ENCODE data around the gene TATDN2.

TATDN2 gene

GRCh38 chr3:10304905-10305304 lies 56.6 kb downstream of the TATDN2 start:
- Histone ChIP-seq H3K79me2 (peaks cover 5% of the 10 kb centered on the region), H3K27ac (no peak overlapping the region), H2AFZ (no peak overlapping the region), H3K27me3 (ENCODE audit: control insufficient read depth, insufficient read depth, low read length) (no peaks in the 10 kb centered on the region), H3K4me1 (peaks cover 2% of the 10 kb centered on the region), H3K36me3 (ENCODE audit: control insufficient read depth, insufficient read depth, low read length) (no peaks in the 10 kb centered on the region), H3K9me3 (ENCODE audit: control insufficient read depth, low read length) (no peaks in the 10 kb centered on the region), H3K4me3 (ENCODE audit: low read depth, low read length) (no peak overlapping the region), H3K4me2 (ENCODE audit: low read length) (no peak overlapping the region), H3K9ac (no peak overlapping the region)
- no peak for TF ChIP-seq CTCF (IDR thresholded peaks at IDR 0.05)

DNA sequence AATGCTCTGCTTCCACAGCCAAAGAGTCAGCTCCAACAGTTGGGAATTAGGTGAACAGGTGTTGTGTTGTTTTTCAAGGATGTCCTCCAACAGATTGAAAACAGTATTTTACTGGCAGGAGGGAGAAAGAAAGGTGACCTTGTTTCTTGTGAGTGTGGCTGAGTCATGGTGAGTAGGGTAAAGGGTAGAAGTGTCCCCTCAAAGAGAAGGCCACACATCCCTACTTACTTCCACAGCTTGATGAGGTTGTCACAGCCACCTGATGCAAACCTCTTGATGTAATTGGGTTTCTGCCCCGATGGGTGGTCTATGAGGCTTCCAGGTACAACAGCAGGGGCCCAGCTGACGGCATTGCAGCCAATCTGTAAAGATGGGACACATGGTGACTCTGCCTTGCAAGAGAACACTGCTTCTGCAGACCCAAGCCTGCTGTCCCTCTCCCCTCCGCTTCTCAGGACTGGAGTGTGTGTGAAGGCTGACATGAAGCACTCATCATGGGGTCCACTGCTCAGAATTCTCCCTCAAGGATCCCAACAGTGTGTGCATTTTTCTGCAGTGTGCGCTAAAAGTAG lies 57.2 kb downstream of the TATDN2 start:
- Histone ChIP-seq H3K4me3 (ENCODE audit: low read depth, low read length) (no peak overlapping the region), H3K4me2 (ENCODE audit: low read length) (no peak overlapping the region), H3K4me1 (peaks cover 2% of the 10 kb centered on the region), H3K27ac (no peak overlapping the region), H3K9ac (no peak overlapping the region), H3K36me3 (ENCODE audit: control insufficient read depth, insufficient read depth, low read length) (no peaks in the 10 kb centered on the region), H3K27me3 (ENCODE audit: control insufficient read depth, insufficient read depth, low read length) (no peaks in the 10 kb centered on the region), H3K79me2 (peaks cover 5% of the 10 kb centered on the region), H3K9me3 (ENCODE audit: control insufficient read depth, low read length) (no peaks in the 10 kb centered on the region), H2AFZ (no peak overlapping the region)
- no peak for TF ChIP-seq CTCF (IDR thresholded peaks at IDR 0.05)

DNA sequence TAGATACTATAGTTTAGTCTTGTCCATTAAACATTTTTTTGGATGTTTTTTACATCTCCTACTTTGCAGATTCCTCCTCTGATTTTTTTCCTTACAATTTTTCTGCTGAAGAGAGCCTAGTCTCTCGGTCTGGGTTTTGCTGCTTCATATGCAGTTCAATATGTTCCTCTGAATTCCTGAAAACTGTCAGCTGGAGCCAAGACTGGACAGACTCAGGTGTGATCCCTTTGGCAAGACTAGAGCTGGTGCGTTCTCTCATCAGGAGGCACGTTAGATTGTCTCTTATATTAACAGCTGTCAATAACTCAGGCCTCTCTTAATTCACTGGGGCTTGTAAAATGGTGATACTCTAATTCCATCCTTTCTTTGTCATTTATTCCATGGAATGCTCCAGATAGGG lies 57.9 kb downstream of the TATDN2 start:
- H3K9ac ChIP-seq = no peak overlapping the region
- H3K4me1 ChIP-seq = peaks cover 2% of the 10 kb centered on the region
- no peak overlapping the region for H2AFZ ChIP-seq
- peaks cover 5% of the 10 kb centered on the region for H3K79me2 ChIP-seq
- H3K27me3 ChIP-seq (ENCODE audit: control insufficient read depth, insufficient read depth, low read length) = no peaks in the 10 kb centered on the region
- no peaks in the 10 kb centered on the region for H3K9me3 ChIP-seq (ENCODE audit: control insufficient read depth, low read length)
- H3K4me3 ChIP-seq (ENCODE audit: low read depth, low read length) = no peak overlapping the region
- H3K4me2 ChIP-seq (ENCODE audit: low read length) = no peak overlapping the region
- TF ChIP-seq CTCF (IDR thresholded peaks at IDR 0.05) = no peak
- no peak overlapping the region for H3K27ac ChIP-seq
- H3K36me3 ChIP-seq (ENCODE audit: control insufficient read depth, insufficient read depth, low read length) = no peaks in the 10 kb centered on the region

- peaks cover 2% of the 10 kb centered on the region for H3K4me1 ChIP-seq
- H3K4me3 ChIP-seq (ENCODE audit: low read depth, low read length) = no peak overlapping the region
- no peak overlapping the region for H2AFZ ChIP-seq
- H3K79me2 ChIP-seq = peaks cover 5% of the 10 kb centered on the region
- no peak overlapping the region for H3K9ac ChIP-seq
- no peak overlapping the region for H3K27ac ChIP-seq
- no peak for TF ChIP-seq CTCF (IDR thresholded peaks at IDR 0.05)
- no peaks in the 10 kb centered on the region for H3K27me3 ChIP-seq (ENCODE audit: control insufficient read depth, insufficient read depth, low read length)
- no peaks in the 10 kb centered on the region for H3K9me3 ChIP-seq (ENCODE audit: control insufficient read depth, low read length)
- H3K36me3 ChIP-seq (ENCODE audit: control insufficient read depth, insufficient read depth, low read length) = no peaks in the 10 kb centered on the region
- no peak overlapping the region for H3K4me2 ChIP-seq (ENCODE audit: low read length)
These were observed 60.4 kb downstream of the TATDN2 start for GRCh38 chr3:10308678-10309077.

- TF ChIP-seq CTCF (IDR thresholded peaks at IDR 0.05) = no peak
- no peak overlapping the region for H2AFZ ChIP-seq
- H3K4me3 ChIP-seq (ENCODE audit: low read depth, low read length) = no peak overlapping the region
- H3K4me1 ChIP-seq = peaks cover 2% of the 10 kb centered on the region
- no peak overlapping the region for H3K9ac ChIP-seq
- H3K27me3 ChIP-seq (ENCODE audit: control insufficient read depth, insufficient read depth, low read length) = no peaks in the 10 kb centered on the region
- no peak overlapping the region for H3K4me2 ChIP-seq (ENCODE audit: low read length)
- H3K36me3 ChIP-seq (ENCODE audit: control insufficient read depth, insufficient read depth, low read length) = no peaks in the 10 kb centered on the region
- peak overlapping the region; percentile 0 for H3K27ac ChIP-seq
- H3K9me3 ChIP-seq (ENCODE audit: control insufficient read depth, low read length) = no peaks in the 10 kb centered on the region
- peaks cover 5% of the 10 kb centered on the region for H3K79me2 ChIP-seq
These were observed 61.5 kb downstream of the TATDN2 start for GRCh38 chr3:10309736-10310135.

Data from parathyroid adenoma (tissue), 2 donors.